ENCODE data around the gene LCN10.
A peak's percentile ranks its signal among the peaks of the same experiment; 100 is the strongest.
"Not testable (repeated sequence)": the region's sequence is repeated elsewhere in the genome, so short reads cannot be mapped to it uniquely, and the experiment has no call there.

Gene LCN10

GRCh38 chr9:136719195-136719880 lies 23.4 kb downstream of the LCN10 start:
- no peak for DNase-seq (ENCODE audit: low read depth)

- DNase-seq (ENCODE audit: low read depth), result no peak
These were observed 24.2 kb downstream of the LCN10 start for GRCh38 chr9:136718345-136719194.

- no peak for DNase-seq (ENCODE audit: low read depth)
These were observed 25.3 kb downstream of the LCN10 start for GRCh38 chr9:136717399-136717798.

GRCh38 chr9:136714893-136715274 lies 27.9 kb downstream of the LCN10 start:
- no peak for DNase-seq (ENCODE audit: low read depth)

- no peak for DNase-seq (ENCODE audit: low read depth)
These were observed 28.4 kb downstream of the LCN10 start for GRCh38 chr9:136714096-136714892.

GRCh38 chr9:136713550-136713949 lies 29.2 kb downstream of the LCN10 start:
- DNase-seq (ENCODE audit: low read depth), result no peak

GRCh38 chr9:136712690-136713544 lies 29.8 kb downstream of the LCN10 start:
- DNase-seq (ENCODE audit: low read depth), result no peak

- no peak for DNase-seq (ENCODE audit: low read depth)
These were observed 30.7 kb downstream of the LCN10 start, which contains the start of gene DIPK1B for GRCh38 chr9:136711751-136712689. TSS of gene DIPK1B (plus strand) at chr9:136712572. CDS start at chr9:136712666, 94 bp downstream.

GRCh38 chr9:136711219-136711648 lies 31.5 kb downstream of the LCN10 start:
- DNase-seq (ENCODE audit: low read depth), result not testable (repeated sequence)

GRCh38 chr9:136710543-136710942 lies 32.2 kb downstream of the LCN10 start:
- no peak for DNase-seq (ENCODE audit: low read depth)

GRCh38 chr9:136709454-136710109 lies 33.2 kb downstream of the LCN10 start:
- DNase-seq (ENCODE audit: low read depth), result no peak

GRCh38 chr9:136707849-136708517 lies 34.8 kb downstream of the LCN10 start:
- no peak for DNase-seq (ENCODE audit: low read depth)

- DNase-seq (ENCODE audit: low read depth), result no peak
These were observed 35.7 kb downstream of the LCN10 start for GRCh38 chr9:136707011-136707410.

- DNase-seq (ENCODE audit: low read depth), result no peak
These were observed 37.2 kb downstream of the LCN10 start for GRCh38 chr9:136705564-136705963.

- DNase-seq (ENCODE audit: low read depth), result not testable (repeated sequence)
These were observed 38.0 kb downstream of the LCN10 start for GRCh38 chr9:136704741-136705140.

- DNase-seq (ENCODE audit: low read depth), result no peak
These were observed 39.4 kb downstream of the LCN10 start for GRCh38 chr9:136703276-136703860.

GRCh38 chr9:136701668-136702053 lies 41.1 kb downstream of the LCN10 start:
- no peak for DNase-seq (ENCODE audit: low read depth)

- DNase-seq (ENCODE audit: low read depth), result peak; percentile 50
These were observed 41.6 kb downstream of the LCN10 start for GRCh38 chr9:136700959-136701667.
